Endothelial cell of umbilical vein (primary cell): Measurements from ENCODE around the gene RBMS3. TPM values are rescaled to one million over a fixed set of nuclear protein-coding genes. Genes with fewer than 3 reads are reported as not detected.

Source experiments
- BruUV-seq: library from RNA; stranded (reverse); fragments of 400-500 nt; replicated peaks from 2 replicates; lab custom pipeline; 2021; lab: Mats Ljungman, UMichigan
- CTCF ChIA-PET: fragments of 300-600, 350-600 bp; sonication (Branson Sonifier 250); formaldehyde crosslinking; loops from one replicate; lab custom pipeline; 2021; ENCODE audit warnings: antibody characterized with exemption, inconsistent platforms; lab: Charles Lee
- POLR2A ChIA-PET: fragments of 300-600, 350-600 bp; sonication (Branson Sonifier 250); formaldehyde crosslinking; loops from one replicate; lab custom pipeline; 2021; ENCODE audit warnings: antibody characterized with exemption, inconsistent platforms; lab: Charles Lee
- DNase-seq: peaks from one replicate; pipeline ENCODE4 v3.0.0-alpha.2; 2011; ENCODE audit warnings: low read depth, low spot score
- FAIRE-seq: peaks from 2 replicates; lab custom pipeline; 2011; peaks lifted over from hg19 to GRCh38; lab: Jason Lieb, UNC
- H2AFZ ChIP-seq: 2 replicates; pipeline ENCODE4 v1.6.0; 2012; ENCODE audit warnings: low read depth, low read length, control low read depth, inconsistent platforms
- H3K27ac ChIP-seq: 2 replicates; pipeline ENCODE4 v1.5.1; 2011; ENCODE audit warnings: low read depth, mild to moderate bottlenecking, control low read depth, low read length, moderate library complexity; ENCODE audit not compliant: insufficient read depth
- H3K27me3 ChIP-seq, 2 experiments: 2 replicates each; pipeline versions ENCODE4 v1.6.0 to v1.6.1; 2011; ENCODE audit warnings: low read length in 2 of 2, mixed read lengths in 1 of 2; ENCODE audit not compliant: control insufficient read depth in 2 of 2, insufficient read depth in 2 of 2
- H3K36me3 ChIP-seq, 2 experiments: 2 replicates in 1 of 2; 3 replicates in 1 of 2; pipeline ENCODE4 v1.5.1; 2011; ENCODE audit warnings: low read length in 2 of 2, mild to moderate bottlenecking in 1 of 2, moderate library complexity in 1 of 2; ENCODE audit not compliant: control insufficient read depth in 2 of 2, insufficient read depth in 2 of 2; ENCODE audit errors: extremely low read depth in 1 of 2
- H3K4me1 ChIP-seq: 3 replicates; pipeline ENCODE4 v1.5.1; 2011; ENCODE audit warnings: mild to moderate bottlenecking, low read length; ENCODE audit not compliant: control insufficient read depth, insufficient read depth; ENCODE audit errors: extremely low read depth
- H3K4me2 ChIP-seq: 2 replicates; pipeline ENCODE4 v1.6.1; 2011; ENCODE audit warnings: low read length, control low read depth, mixed read lengths; ENCODE audit not compliant: insufficient read depth
- H3K4me3 ChIP-seq, 3 experiments: fragments of 200-600 bp in 1 of 3; sonication (generic), shearing (Covaris generic) in 1 of 3; replicated peaks in 1 of 3; 2 replicates each; pipeline ENCODE4 v1.5.1; 2011 to 2016; ENCODE audit warnings: control low read depth in 3 of 3, low read length in 3 of 3, mild to moderate bottlenecking in 2 of 3, inconsistent platforms in 1 of 3, low read depth in 1 of 3, moderate library complexity in 1 of 3; ENCODE audit not compliant: insufficient read depth in 1 of 3
- H3K79me2 ChIP-seq: 2 replicates; pipeline ENCODE4 v1.6.0; 2012; ENCODE audit warnings: low read length, inconsistent platforms; ENCODE audit not compliant: control insufficient read depth, insufficient read depth
- H3K9ac ChIP-seq: replicated peaks from 2 replicates; pipeline ENCODE3; 2011; ENCODE audit warnings: low read length, control low read depth; ENCODE audit not compliant: insufficient read depth; ENCODE audit errors: extremely low read depth
- H3K9me1 ChIP-seq: replicated peaks from 3 replicates; pipeline ENCODE4 v1.6.0; 2011; ENCODE audit warnings: mild to moderate bottlenecking, low read length; ENCODE audit not compliant: control insufficient read depth, insufficient read depth; ENCODE audit errors: extremely low read depth
- H3K9me3 ChIP-seq: replicated peaks from 2 replicates; pipeline ENCODE4 v1.5.1; 2012; ENCODE audit warnings: low read length, inconsistent platforms; ENCODE audit not compliant: control insufficient read depth, insufficient read depth
- H4K20me1 ChIP-seq: replicated peaks from 2 replicates; pipeline ENCODE3; 2011; ENCODE audit warnings: mild to moderate bottlenecking, low read length; ENCODE audit not compliant: control insufficient read depth, insufficient read depth; ENCODE audit errors: extremely low read depth
- EZH2 ChIP-seq: IDR thresholded peaks from 2 replicates; pipeline ENCODE4 v1.6.1; 2012; ENCODE audit warnings: borderline replicate concordance, low read depth, mild to moderate bottlenecking, moderate library complexity, low read length, inconsistent platforms; ENCODE audit not compliant: severe bottlenecking
- FOS ChIP-seq: IDR thresholded peaks from 2 replicates; pipeline ENCODE4 v1.6.1; 2011; ENCODE audit warnings: mild to moderate bottlenecking, low read length, moderate library complexity, borderline replicate concordance; ENCODE audit not compliant: insufficient read depth
- GATA2 ChIP-seq: IDR thresholded peaks from 2 replicates; pipeline ENCODE4 v1.7.0; 2011; ENCODE audit warnings: low read depth, mild to moderate bottlenecking, moderate library complexity, mixed read lengths, low read length; ENCODE audit not compliant: insufficient read length, insufficient read depth
- JUN ChIP-seq: IDR thresholded peaks from 2 replicates; pipeline ENCODE4 v1.6.1; 2011; ENCODE audit warnings: borderline replicate concordance, low read depth; ENCODE audit not compliant: insufficient read length, insufficient read depth
- MYC ChIP-seq: IDR thresholded peaks from one replicate; pipeline ENCODE4 v1.6.1; 2011; ENCODE audit warnings: mild to moderate bottlenecking, low read depth, low read length
- POLR2A ChIP-seq: IDR thresholded peaks from 2 replicates; pipeline ENCODE4 v1.6.1; 2012; ENCODE audit warnings: low read depth, mild to moderate bottlenecking, control low read depth, low read length
- POLR2AphosphoS5 ChIP-seq: IDR thresholded peaks from 2 replicates; pipeline ENCODE4 v1.6.1; 2012; ENCODE audit warnings: low read depth, mild to moderate bottlenecking, control low read depth, low read length, moderate library complexity; ENCODE audit not compliant: insufficient read depth
- dilution Hi-C: fragments of 300-500 bp; cut with MboI; formaldehyde crosslinking; loops from one replicate; pipeline ENCODE4 v1.15.0; 2019; ENCODE audit warnings: low sequenced_read_pairs; ENCODE audit not compliant: extremely low pct_ligation_motif_present
- intact Hi-C: fragments of 100-400 bp; cut with micrococcal nuclease; formaldehyde crosslinking; loops from one replicate; pipeline ENCODE4 v1.10.0; 2022
- polyA plus RNA-seq, 4 experiments: library from polyadenylated mRNA; depleted of rRNA in 3 of 4; stranded (reverse) in 3 of 4; unstranded in 1 of 4; fragments of >200 nt; gene quantifications; 2 replicates each; pipeline versions ENCODE4 v1.2.1 to v1.2.3, GENCODE V29; 2011 to 2012; ENCODE audit warnings: missing spikeins in 1 of 4
- total RNA-seq: library from RNA; stranded (reverse); gene quantifications from 2 replicates; pipeline ENCODE4 v1.2.3, GENCODE V29; 2021
- TF ChIP-seq, protein P1 (sequence below): IDR thresholded peaks from 2 replicates; pipeline ENCODE4 v1.6.1; 2011; ENCODE audit not compliant: insufficient read depth, insufficient read length
- TF ChIP-seq, protein P2 (sequence below), 2 donors: IDR thresholded peaks; 1 replicate in 1 of 2; 2 replicates in 1 of 2; pipeline ENCODE4 v1.5.1; 2011; ENCODE audit warnings: low read length in 2 of 2, mild to moderate bottlenecking in 2 of 2, moderate library complexity in 2 of 2, control low read depth in 1 of 2, inconsistent platforms in 1 of 2, low read depth in 1 of 2; ENCODE audit not compliant: insufficient read depth in 1 of 2; ENCODE audit errors: extremely low read depth in 1 of 2

Gene RBMS3
- total and polyA plus RNA-seq, 2 donors (not counting 3 experiments of a cell fraction or from before 2014, with no cell fraction given), result 13.6 to 42.3 TPM

DNA sequence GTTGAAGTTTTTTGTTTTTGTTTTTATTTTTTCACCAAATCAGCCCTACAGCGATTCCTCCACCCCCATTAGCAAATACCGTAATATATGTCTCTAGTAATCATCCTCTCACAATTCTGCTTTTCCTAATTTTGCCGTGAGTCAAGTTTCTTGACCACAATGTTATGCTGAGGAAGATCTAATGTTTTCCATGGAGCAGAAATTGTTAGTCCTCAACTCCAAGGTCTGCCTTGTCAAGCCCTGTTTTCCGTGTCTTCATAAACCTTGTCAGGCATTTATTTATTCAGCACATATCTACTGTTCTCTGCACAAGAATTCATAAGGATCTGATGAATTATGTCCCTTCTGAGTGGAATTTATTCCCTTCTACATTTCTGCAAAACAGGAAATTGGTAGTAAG is 372.8 kb downstream of the RBMS3 start:
- Histone ChIP-seq H3K4me3 (no peak overlapping the region), H3K9me3 (no peaks in the 10 kb centered on the region), H3K4me2 (no peak overlapping the region), H2AFZ (no peak overlapping the region), H3K9me1 (no peaks in the 10 kb centered on the region), H3K27me3 (no peaks in the 10 kb centered on the region), H4K20me1 (no peaks in the 10 kb centered on the region), H3K36me3 (no peaks in the 10 kb centered on the region), H3K79me2 (no peaks in the 10 kb centered on the region), H3K9ac (no peak overlapping the region), H3K4me1 (peaks cover 10% of the 10 kb centered on the region), H3K27ac (no peak overlapping the region)
- dilution Hi-C loops (no loop called here), intact Hi-C loops (no loop called here)
- ChIA-PET CTCF (no interaction called here), POLR2A (no interaction called here)
- TF ChIP-seq POLR2AphosphoS5 (no peak), POLR2A (no peak), MYC (no peak), EZH2 (no peak), JUN (no peak), FOS (no peak), GATA2 (no peak)
- TF ChIP-seq, protein P1, sequence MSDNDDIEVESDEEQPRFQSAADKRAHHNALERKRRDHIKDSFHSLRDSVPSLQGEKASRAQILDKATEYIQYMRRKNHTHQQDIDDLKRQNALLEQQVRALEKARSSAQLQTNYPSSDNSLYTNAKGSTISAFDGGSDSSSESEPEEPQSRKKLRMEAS, result no peak
- TF ChIP-seq, protein P2, sequence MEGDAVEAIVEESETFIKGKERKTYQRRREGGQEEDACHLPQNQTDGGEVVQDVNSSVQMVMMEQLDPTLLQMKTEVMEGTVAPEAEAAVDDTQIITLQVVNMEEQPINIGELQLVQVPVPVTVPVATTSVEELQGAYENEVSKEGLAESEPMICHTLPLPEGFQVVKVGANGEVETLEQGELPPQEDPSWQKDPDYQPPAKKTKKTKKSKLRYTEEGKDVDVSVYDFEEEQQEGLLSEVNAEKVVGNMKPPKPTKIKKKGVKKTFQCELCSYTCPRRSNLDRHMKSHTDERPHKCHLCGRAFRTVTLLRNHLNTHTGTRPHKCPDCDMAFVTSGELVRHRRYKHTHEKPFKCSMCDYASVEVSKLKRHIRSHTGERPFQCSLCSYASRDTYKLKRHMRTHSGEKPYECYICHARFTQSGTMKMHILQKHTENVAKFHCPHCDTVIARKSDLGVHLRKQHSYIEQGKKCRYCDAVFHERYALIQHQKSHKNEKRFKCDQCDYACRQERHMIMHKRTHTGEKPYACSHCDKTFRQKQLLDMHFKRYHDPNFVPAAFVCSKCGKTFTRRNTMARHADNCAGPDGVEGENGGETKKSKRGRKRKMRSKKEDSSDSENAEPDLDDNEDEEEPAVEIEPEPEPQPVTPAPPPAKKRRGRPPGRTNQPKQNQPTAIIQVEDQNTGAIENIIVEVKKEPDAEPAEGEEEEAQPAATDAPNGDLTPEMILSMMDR (IDR thresholded peaks at IDR 0.05; ENCODE audit: extremely low read depth in 1 of 2, insufficient read depth in 1 of 2, low read depth in 1 of 2, low read length in 2 of 2), result no peak
- BruUV-seq, result no TSS peak
- FAIRE-seq (no peak), DNase-seq (peak; percentile 73)
